ENCODE results near the gene MDK. TPM values are rescaled to one million over a fixed set of nuclear protein-coding genes. Genes with fewer than 3 reads are reported as not detected.

The MDK gene, protein sequence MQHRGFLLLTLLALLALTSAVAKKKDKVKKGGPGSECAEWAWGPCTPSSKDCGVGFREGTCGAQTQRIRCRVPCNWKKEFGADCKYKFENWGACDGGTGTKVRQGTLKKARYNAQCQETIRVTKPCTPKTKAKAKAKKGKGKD
- total RNA-seq: 25.7 and 34.0 TPM in 2 replicates

DNA sequence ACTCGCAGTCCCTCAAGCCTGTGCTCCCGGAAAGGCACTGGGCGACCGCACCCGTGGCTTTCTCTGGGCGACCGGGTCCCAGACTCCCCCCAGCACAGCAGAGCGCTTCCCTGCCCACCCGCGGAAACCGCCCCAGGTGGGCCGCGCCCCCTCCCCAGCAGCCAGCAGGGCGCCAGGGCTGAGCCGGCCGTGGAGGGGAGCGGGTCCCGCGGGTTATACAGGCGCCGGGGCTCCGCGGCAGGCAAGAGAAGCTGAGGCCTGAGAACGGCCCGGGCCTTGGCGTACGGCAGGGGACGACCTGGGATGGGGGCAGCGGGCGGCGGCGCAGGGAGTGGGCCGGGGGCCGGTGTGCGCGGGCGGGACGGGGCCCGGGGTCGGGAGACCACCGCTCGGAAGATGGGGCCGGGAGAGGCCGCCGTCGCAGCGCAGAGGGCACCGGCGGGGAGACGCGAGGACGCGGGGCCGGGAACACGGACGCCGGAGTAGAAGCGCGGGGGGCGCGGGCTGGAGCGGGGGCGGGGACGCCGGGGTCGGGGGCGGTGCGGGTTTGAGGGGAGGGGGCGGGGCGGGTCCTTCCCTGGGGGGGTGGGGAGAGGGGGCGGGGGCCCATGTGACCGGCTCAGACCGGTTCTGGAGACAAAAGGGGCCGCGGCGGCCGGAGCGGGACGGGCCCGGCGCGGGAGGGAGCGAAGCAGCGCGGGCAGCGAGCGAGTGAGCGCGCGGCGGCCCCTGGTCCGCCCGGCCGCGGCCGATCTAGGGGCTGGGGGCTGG is at the start of gene MDK:
TSS of gene MDK (plus strand) at position 622 of the 771 bp plus-strand sequence. CDS start 389 bp downstream, outside the sequence.

DNA sequence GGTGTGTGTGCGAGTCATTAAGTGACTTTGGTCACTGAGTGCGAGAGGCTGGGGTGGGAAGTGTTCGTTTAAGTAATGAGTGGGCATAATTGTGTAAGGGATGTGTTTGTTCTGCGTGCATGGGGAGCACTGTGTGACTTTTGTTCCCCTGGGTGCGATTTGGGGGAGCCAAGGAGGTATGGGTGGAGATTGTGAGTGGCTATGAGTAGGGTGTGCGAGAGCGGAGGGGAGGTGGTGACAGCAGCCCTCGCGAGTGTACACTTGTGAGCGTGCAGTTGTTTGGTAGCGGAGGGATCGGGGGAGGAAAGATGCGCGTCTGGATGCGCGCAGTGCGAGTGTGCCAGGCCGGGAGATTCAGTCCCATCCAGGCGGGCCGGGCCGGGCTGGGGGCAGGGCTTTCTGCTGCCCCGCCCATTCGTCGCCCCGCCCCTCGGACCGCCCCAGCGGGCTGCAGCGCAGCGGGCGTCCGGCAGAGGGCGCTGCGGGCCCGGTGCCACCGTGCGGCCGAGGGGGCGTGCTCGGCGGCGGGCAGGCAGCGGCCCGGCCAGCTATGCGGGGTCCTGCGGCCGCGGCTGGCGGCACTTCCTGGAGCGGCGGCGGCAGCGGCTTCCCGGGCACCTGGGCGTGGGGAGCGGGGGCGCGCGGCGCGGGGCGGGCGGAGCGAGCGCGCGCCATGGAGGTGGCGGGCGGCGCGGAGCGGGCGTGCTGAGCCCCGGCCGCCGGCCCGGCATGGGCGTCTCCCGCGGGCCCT is 34.4 kb upstream of the MDK start, which contains the start of gene DGKZ:
TSS of gene DGKZ (plus strand) at position 578 of the 751 bp plus-strand sequence. CDS start 197 bp downstream, outside the sequence.

DNA sequence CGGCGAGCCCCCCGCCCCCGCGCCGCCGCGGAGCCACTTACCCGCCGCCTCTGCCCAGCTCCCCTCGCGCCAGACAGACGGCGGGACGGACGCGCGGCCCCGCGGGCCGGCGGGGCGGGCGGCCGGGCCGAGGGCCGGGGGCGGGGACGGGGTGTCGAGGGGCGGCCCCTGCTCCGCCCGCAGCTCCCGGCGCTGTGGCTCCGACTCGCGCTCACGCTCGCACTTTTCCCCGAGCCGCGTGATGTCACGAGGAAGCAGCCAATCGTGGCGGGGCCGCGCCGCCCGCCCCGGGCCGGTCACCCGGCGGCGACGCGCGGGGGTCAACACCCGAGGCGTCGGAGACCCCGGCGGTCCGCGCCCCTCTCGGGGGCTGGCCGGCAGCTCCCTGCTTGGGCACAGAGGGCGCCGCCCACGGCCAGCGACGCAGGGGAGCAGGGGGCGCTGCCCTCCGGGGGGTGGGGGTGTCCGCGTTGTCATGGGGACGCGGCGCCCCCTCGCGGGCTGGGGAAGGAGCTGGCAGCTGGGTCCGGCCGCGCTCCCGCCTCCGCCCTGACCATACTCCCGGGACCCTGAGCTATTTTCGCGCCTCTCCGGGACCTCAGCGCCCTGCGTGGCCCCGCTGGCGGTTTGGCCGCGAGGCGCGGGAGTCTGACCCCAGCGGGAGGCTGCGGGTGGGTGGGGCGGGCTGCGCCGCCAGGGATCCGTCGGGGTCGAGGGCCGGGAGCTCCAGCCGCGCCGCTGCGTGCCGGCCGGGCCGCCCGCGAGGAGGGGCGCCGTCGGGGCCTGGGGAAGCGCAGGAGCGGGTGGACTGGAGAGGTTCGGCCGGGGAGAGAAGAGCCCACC is 10.3 kb downstream of the MDK start, which contains the start of gene CHRM4:
TSS of gene CHRM4 (minus strand) at position 199 of the 843 bp plus-strand sequence. CDS start 5,219 bp downstream, outside the sequence.

Small RNAs within 50 kb of the gene (small RNA-seq; reads per million reads assigned to genes)
- not detected for gene MIR4688

Other genes with a start within 250 kb of the MDK start
- gene CREB3L1, start 104.0 kb upstream of the MDK start, total RNA-seq: 23.1 and 36.8 TPM in 2 replicates
- gene DGKZ, start 34.2 kb upstream of the MDK start, total RNA-seq: 36.4 and 37.4 TPM in 2 replicates
- 0.22 TPM in 1 of 2 replicates, not detected in the other for gene CHRM4, start 10.1 kb downstream of the MDK start, total RNA-seq
- gene AMBRA1, start 212.4 kb downstream of the MDK start, total RNA-seq: 26.1 and 26.8 TPM in 2 replicates
- gene HARBI1, start 235.6 kb downstream of the MDK start, total RNA-seq: 4.3 and 5.2 TPM in 2 replicates
- 57.2 and 59.3 TPM in 2 replicates for gene ATG13, start 235.9 kb downstream of the MDK start, total RNA-seq